PC-3 (cell line): ENCODE results near the gene ADCY9. TPM values are rescaled to one million over a fixed set of nuclear protein-coding genes. Genes with fewer than 3 reads are reported as not detected.

Experiments used
- ATAC-seq: fragments of 200-7000 bp; cut with Tn5 transposase; 2 replicates; pipeline ENCODE4 v1.9.1; 2020; ENCODE audit warnings: mild to moderate bottlenecking, moderate library complexity
- BruUV-seq: library from RNA; stranded (reverse); fragments of 400-500 nt; replicated peaks from 2 replicates; lab custom pipeline; 2021; lab: Mats Ljungman, UMichigan
- CTCF ChIA-PET: fragments of 300-600 bp; sonication (Branson Sonifier 250); formaldehyde crosslinking; loops from one replicate; lab custom pipeline; 2022; ENCODE audit warnings: antibody characterized with exemption; lab: Charles Lee
- POLR2A ChIA-PET: fragments of 300-600 bp; sonication (Branson Sonifier 250); formaldehyde crosslinking; loops from one replicate; lab custom pipeline; 2022; ENCODE audit warnings: antibody characterized with exemption; ENCODE audit not compliant: unreplicated experiment; lab: Charles Lee
- DNase-seq: peaks from one replicate; pipeline ENCODE4 v3.0.0-alpha.2; 2015
- H2AFZ ChIP-seq: fragments of 300-600 bp; sonication (generic); 2 replicates; pipeline ENCODE4 v1.6.0; 2016; ENCODE audit warnings: antibody characterized with exemption, low read length
- H3F3A ChIP-seq: fragments of 300-600 bp; sonication (generic); one replicate; pipeline ENCODE4 v1.6.0; 2017; ENCODE audit warnings: antibody characterized with exemption, low read length, control low read depth, mild to moderate bottlenecking; ENCODE audit not compliant: unreplicated experiment
- H3K27ac ChIP-seq: fragments of 300-600 bp; sonication (generic); 2 replicates; pipeline ENCODE4 v1.5.1; 2016; ENCODE audit warnings: mild to moderate bottlenecking, low read length
- H3K27me3 ChIP-seq: fragments of 300-600 bp; sonication (generic); 2 replicates; pipeline ENCODE4 v1.6.1; 2016; ENCODE audit warnings: low read length, mixed read lengths
- H3K36me3 ChIP-seq: fragments of 300-600 bp; sonication (generic); 2 replicates; pipeline ENCODE4 v1.6.1; 2016; ENCODE audit warnings: low read depth, mixed run types, low read length, mixed read lengths
- H3K4me1 ChIP-seq: fragments of 300-600 bp; sonication (generic); 2 replicates; pipeline ENCODE4 v1.5.1; 2016; ENCODE audit warnings: low read length; ENCODE audit not compliant: insufficient read depth
- H3K4me2 ChIP-seq: fragments of 300-600 bp; sonication (generic); 2 replicates; pipeline ENCODE4 v1.6.0; 2016; ENCODE audit warnings: low read length
- H3K4me3 ChIP-seq: fragments of 300-600 bp; sonication (generic); 2 replicates; pipeline ENCODE4 v1.5.1; 2016; ENCODE audit warnings: mild to moderate bottlenecking, low read length, mixed read lengths
- H3K79me2 ChIP-seq: fragments of 300-600 bp; sonication (generic); 2 replicates; pipeline ENCODE4 v1.6.1; 2017; ENCODE audit warnings: low read length, mixed read lengths
- H3K9ac ChIP-seq: fragments of 300-600 bp; sonication (generic); 2 replicates; pipeline ENCODE4 v1.6.0; 2016; ENCODE audit warnings: mild to moderate bottlenecking, low read length
- H3K9me2 ChIP-seq: fragments of 300-600 bp; sonication (generic); replicated peaks from 2 replicates; pipeline ENCODE4 v1.6.1; 2016; ENCODE audit warnings: mixed run types, low read length, mixed read lengths
- H3K9me3 ChIP-seq: fragments of 300-600 bp; sonication (generic); 2 replicates; pipeline ENCODE4 v1.6.1; 2016; ENCODE audit warnings: low read length, mixed read lengths
- H4K20me1 ChIP-seq: fragments of 300-600 bp; sonication (generic); 2 replicates; pipeline ENCODE4 v1.6.1; 2016; ENCODE audit warnings: low read length, mixed read lengths
- EZH2 ChIP-seq: fragments of 300-600 bp; sonication (generic); IDR thresholded peaks from one replicate; pipeline ENCODE4 v1.6.1; 2017; ENCODE audit warnings: antibody characterized with exemption, mild to moderate bottlenecking, low read length; ENCODE audit not compliant: unreplicated experiment
- EZH2phosphoT487 ChIP-seq: fragments of 300-600 bp; sonication (generic); IDR thresholded peaks from 2 replicates; pipeline ENCODE4 v1.6.1; 2018; ENCODE audit warnings: mild to moderate bottlenecking, antibody characterized with exemption, low read length, borderline replicate concordance
- intact Hi-C: fragments of 100-400 bp; cut with micrococcal nuclease; formaldehyde crosslinking; loops from 2 replicates; pipeline ENCODE4 v1.9.0; 2023
- total RNA-seq: library from RNA; depleted of rRNA; stranded (reverse); fragments of >200 nt; gene quantifications from 2 replicates; pipeline ENCODE4 v1.2.3, GENCODE V29; 2014
- TF ChIP-seq, protein P1 (sequence below): fragments of 300-600 bp; sonication (generic); conservative IDR thresholded peaks from 2 replicates; pipeline ENCODE4 v1.5.1; 2017; ENCODE audit warnings: antibody characterized with exemption, low read depth, mild to moderate bottlenecking, low read length

ADCY9 gene
- total RNA-seq, 1 experiment from 2014 or later: 6.2 TPM

DNA sequence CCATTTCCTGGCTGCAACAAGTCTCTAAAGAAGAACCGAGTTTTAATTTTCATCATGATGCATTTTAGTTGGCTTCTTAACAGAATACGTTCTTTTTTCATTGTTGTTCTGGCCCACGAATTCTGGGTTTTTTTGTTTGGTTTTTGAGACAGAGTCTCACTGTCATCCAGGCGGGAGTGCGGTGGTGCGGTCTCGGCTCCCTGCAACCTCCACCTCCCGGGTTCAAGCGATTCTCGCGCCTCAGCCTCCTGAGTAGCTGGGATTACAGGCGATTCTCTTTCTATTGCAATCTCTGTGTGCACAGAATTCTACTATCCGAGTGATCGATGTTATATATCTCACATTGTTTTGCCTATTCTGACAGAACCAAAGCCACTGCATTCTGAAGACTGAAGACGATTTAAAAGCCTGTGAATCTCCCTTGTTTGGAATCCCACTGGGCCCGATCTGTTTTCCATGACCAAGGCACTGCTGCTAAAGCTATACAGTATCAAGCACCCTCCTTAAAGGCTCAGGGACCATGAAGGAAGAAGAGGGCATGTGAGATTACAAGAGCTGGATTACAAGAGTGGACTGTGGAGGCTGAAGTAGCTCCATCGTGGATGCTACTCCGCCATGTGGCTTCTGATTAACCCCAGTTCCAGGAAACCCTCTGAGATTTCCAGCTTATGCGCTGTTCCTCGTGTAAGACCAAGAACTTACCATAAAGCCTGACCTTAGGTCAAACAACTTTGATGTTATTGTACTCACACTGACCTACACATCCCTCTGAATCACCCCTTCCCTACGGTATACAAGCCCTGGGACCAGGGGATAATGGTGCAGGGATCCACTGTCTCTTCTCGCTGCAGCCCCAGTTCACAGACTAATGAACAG lies 44.3 kb downstream of the ADCY9 start:
- CTCF ChIA-PET: no interaction called here

DNA sequence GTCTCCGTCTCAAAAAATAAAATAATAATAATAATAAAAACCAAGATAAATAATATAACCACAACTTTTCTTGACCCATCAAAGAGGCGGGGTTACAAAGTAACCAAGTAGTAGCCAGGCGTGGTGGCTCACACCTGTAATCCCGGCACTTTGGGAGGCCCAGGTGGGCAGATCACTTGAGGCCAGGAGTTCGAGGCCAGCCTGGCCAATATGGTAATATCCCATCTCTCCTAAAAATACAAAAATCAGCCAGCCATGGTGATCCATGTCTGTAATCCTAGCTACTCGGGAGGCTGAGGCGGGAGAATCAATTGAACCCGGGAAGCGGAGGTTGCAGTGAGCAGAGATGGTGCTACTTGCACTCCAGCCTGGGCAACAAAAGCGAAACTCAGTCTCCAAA lies 45.3 kb downstream of the ADCY9 start:
- no peak for TF ChIP-seq EZH2
- no peak for TF ChIP-seq EZH2phosphoT487
- TF ChIP-seq, protein P1, sequence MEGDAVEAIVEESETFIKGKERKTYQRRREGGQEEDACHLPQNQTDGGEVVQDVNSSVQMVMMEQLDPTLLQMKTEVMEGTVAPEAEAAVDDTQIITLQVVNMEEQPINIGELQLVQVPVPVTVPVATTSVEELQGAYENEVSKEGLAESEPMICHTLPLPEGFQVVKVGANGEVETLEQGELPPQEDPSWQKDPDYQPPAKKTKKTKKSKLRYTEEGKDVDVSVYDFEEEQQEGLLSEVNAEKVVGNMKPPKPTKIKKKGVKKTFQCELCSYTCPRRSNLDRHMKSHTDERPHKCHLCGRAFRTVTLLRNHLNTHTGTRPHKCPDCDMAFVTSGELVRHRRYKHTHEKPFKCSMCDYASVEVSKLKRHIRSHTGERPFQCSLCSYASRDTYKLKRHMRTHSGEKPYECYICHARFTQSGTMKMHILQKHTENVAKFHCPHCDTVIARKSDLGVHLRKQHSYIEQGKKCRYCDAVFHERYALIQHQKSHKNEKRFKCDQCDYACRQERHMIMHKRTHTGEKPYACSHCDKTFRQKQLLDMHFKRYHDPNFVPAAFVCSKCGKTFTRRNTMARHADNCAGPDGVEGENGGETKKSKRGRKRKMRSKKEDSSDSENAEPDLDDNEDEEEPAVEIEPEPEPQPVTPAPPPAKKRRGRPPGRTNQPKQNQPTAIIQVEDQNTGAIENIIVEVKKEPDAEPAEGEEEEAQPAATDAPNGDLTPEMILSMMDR: no peak
- Histone ChIP-seq H3K27me3 (no peaks in the 10 kb centered on the region), H4K20me1 (no peaks in the 10 kb centered on the region), H3K4me1 (no peaks in the 10 kb centered on the region), H3F3A (no peaks in the 10 kb centered on the region), H3K9me3 (no peaks in the 10 kb centered on the region), H2AFZ (no peak overlapping the region), H3K79me2 (no peaks in the 10 kb centered on the region), H3K9ac (no peak overlapping the region), H3K27ac (no peak overlapping the region), H3K36me3 (no peaks in the 10 kb centered on the region), H3K9me2 (no peaks in the 10 kb centered on the region), H3K4me2 (no peak overlapping the region), H3K4me3 (no peak overlapping the region)
- DNase-seq (no peak), ATAC-seq (no peak)
- CTCF ChIA-PET: no interaction called here
- POLR2A ChIA-PET: no interaction called here
- BruUV-seq: no TSS peak
- intact Hi-C loops: no loop called here

More for the DNA sequence above, 44.3 kb downstream of the ADCY9 start:
- Histone ChIP-seq H3F3A (no peaks in the 10 kb centered on the region), H3K4me1 (no peaks in the 10 kb centered on the region), H3K36me3 (no peaks in the 10 kb centered on the region), H3K4me2 (no peak overlapping the region), H3K27ac (no peak overlapping the region), H3K4me3 (no peak overlapping the region), H3K9me2 (no peaks in the 10 kb centered on the region), H4K20me1 (no peaks in the 10 kb centered on the region), H2AFZ (no peak overlapping the region), H3K9ac (no peak overlapping the region), H3K27me3 (no peaks in the 10 kb centered on the region), H3K9me3 (no peaks in the 10 kb centered on the region), H3K79me2 (no peaks in the 10 kb centered on the region)
- intact Hi-C loops: no loop called here
- no TSS peak for BruUV-seq
- TF ChIP-seq EZH2 (no peak), EZH2phosphoT487 (no peak)
- TF ChIP-seq, protein P1: no peak
- DNase-seq (no peak), ATAC-seq (no peak)
- POLR2A ChIA-PET: no interaction called here
